Central memory CD8-positive, alpha-beta T cell (primary cell): ENCODE measurements around the gene TUBAL3.
"Not testable (repeated sequence)": the region's sequence is repeated elsewhere in the genome, so short reads cannot be mapped to it uniquely, and the experiment has no call there.

Experiments
- ATAC-seq: fragments of 150-1000 bp; cut with Tn5 transposase; replicated peaks from 2 replicates; pipeline ENCODE4 v1.10.0; 2022; ENCODE audit warnings: mild to moderate bottlenecking, moderate FRiP score, moderate number of reproducible peaks; ENCODE audit not compliant: poor library complexity, severe bottlenecking; ENCODE audit errors: extremely low read depth
- DNase-seq, 2 donors: peaks; one replicate each; pipeline ENCODE4 v3.0.0; 2021; ENCODE audit warnings: low spot score in 2 of 2
- H3K27ac Mint-ChIP-seq: one replicate; pipeline ENCODE4 v1.8.0; 2022; ENCODE audit warnings: low read depth, mild to moderate bottlenecking, moderate library complexity, mixed read lengths
- H3K27me3 Mint-ChIP-seq: one replicate; pipeline ENCODE4 v1.8.0; 2022; ENCODE audit warnings: mixed read lengths
- H3K36me3 Mint-ChIP-seq: one replicate; pipeline ENCODE4 v1.8.0; 2022; ENCODE audit warnings: mild to moderate bottlenecking, moderate library complexity, mixed read lengths; ENCODE audit not compliant: insufficient read depth
- H3K4me1 Mint-ChIP-seq: one replicate; pipeline ENCODE4 v1.8.0; 2022; ENCODE audit warnings: mixed read lengths
- H3K4me3 Mint-ChIP-seq: one replicate; pipeline ENCODE4 v1.8.0; 2022; ENCODE audit warnings: mild to moderate bottlenecking, moderate library complexity, mixed read lengths
- H3K9me3 Mint-ChIP-seq: one replicate; pipeline ENCODE4 v1.8.0; 2022; ENCODE audit warnings: mixed read lengths

Gene TUBAL3

GRCh38 chr10:5413012-5413938 is 8.6 kb upstream of the TUBAL3 start:
- H3K4me3 Mint-ChIP-seq, result no peak overlapping the region
- peaks cover 27% of the 10 kb centered on the region for H3K27me3 Mint-ChIP-seq
- DNase-seq (no peak), ATAC-seq (no peak)
- no peak overlapping the region for H3K27ac Mint-ChIP-seq
- no peaks in the 10 kb centered on the region for H3K4me1 Mint-ChIP-seq
- no peaks in the 10 kb centered on the region for H3K36me3 Mint-ChIP-seq
- H3K9me3 Mint-ChIP-seq, result peaks cover 2% of the 10 kb centered on the region

GRCh38 chr10:5412277-5412941 is 7.8 kb upstream of the TUBAL3 start, which contains the start of gene NET1:
Gene NET1, plus strand, starts transcription at chr10:5412557. Its CDS starts 136 bp downstream, at chr10:5412693.
- H3K27me3 Mint-ChIP-seq, result peaks cover 35% of the 10 kb centered on the region
- H3K9me3 Mint-ChIP-seq, result no peaks in the 10 kb centered on the region
- ATAC-seq (peak; percentile 63), DNase-seq (peak; percentile 33 to 45)
- H3K27ac Mint-ChIP-seq, result no peak within 1 kb of the TSS
- no peaks in the 10 kb centered on the region for H3K4me1 Mint-ChIP-seq
- H3K36me3 Mint-ChIP-seq, result peaks cover 1% of the 10 kb centered on the region
- H3K4me3 Mint-ChIP-seq, result no peak within 1 kb of the TSS

GRCh38 chr10:5411941-5412276 is 7.3 kb upstream of the TUBAL3 start:
- ATAC-seq (no peak), DNase-seq (no peak)
- H3K4me3 Mint-ChIP-seq, result no peak overlapping the region
- peaks cover 35% of the 10 kb centered on the region for H3K27me3 Mint-ChIP-seq
- no peaks in the 10 kb centered on the region for H3K9me3 Mint-ChIP-seq
- no peaks in the 10 kb centered on the region for H3K4me1 Mint-ChIP-seq
- peaks cover 1% of the 10 kb centered on the region for H3K36me3 Mint-ChIP-seq
- no peak overlapping the region for H3K27ac Mint-ChIP-seq

- not testable (repeated sequence) for H3K36me3 Mint-ChIP-seq, H3K4me3 Mint-ChIP-seq, H3K27ac Mint-ChIP-seq, H3K9me3 Mint-ChIP-seq, DNase-seq, H3K4me1 Mint-ChIP-seq, ATAC-seq
- H3K27me3 Mint-ChIP-seq, result peaks cover 35% of the 10 kb centered on the region
Measured at GRCh38 chr10:5410787-5411186, 6.2 kb upstream of the TUBAL3 start.

- DNase-seq (no peak), ATAC-seq (no peak)
- Mint-ChIP-seq H3K4me3 (no peak overlapping the region), H3K36me3 (peaks cover 1% of the 10 kb centered on the region), H3K9me3 (no peaks in the 10 kb centered on the region), H3K4me1 (no peaks in the 10 kb centered on the region), H3K27ac (no peak overlapping the region), H3K27me3 (peaks cover 35% of the 10 kb centered on the region)
Measured at GRCh38 chr10:5406918-5407317, 2.3 kb upstream of the TUBAL3 start.

GRCh38 chr10:5402798-5403197 is 1.8 kb downstream of the TUBAL3 start:
- Mint-ChIP-seq H3K9me3 (no peaks in the 10 kb centered on the region), H3K4me3 (no peak overlapping the region), H3K4me1 (no peaks in the 10 kb centered on the region), H3K36me3 (peaks cover 1% of the 10 kb centered on the region), H3K27me3 (peaks cover 29% of the 10 kb centered on the region), H3K27ac (no peak overlapping the region)
- no peak for DNase-seq
- ATAC-seq, result no peak

- Mint-ChIP-seq H3K27ac (no peak overlapping the region), H3K27me3 (peaks cover 40% of the 10 kb centered on the region), H3K4me3 (no peak overlapping the region), H3K36me3 (peaks cover 1% of the 10 kb centered on the region), H3K4me1 (no peaks in the 10 kb centered on the region), H3K9me3 (no peaks in the 10 kb centered on the region)
- ATAC-seq, result no peak
- DNase-seq, result no peak
Measured at GRCh38 chr10:5400468-5401240, 4.0 kb downstream of the TUBAL3 start.

- peaks cover 1% of the 10 kb centered on the region for H3K36me3 Mint-ChIP-seq
- H3K4me3 Mint-ChIP-seq, result no peak overlapping the region
- no peaks in the 10 kb centered on the region for H3K4me1 Mint-ChIP-seq
- DNase-seq, result no peak
- H3K27ac Mint-ChIP-seq, result no peak overlapping the region
- H3K9me3 Mint-ChIP-seq, result no peaks in the 10 kb centered on the region
- H3K27me3 Mint-ChIP-seq, result peaks cover 53% of the 10 kb centered on the region
- ATAC-seq, result no peak
Measured at GRCh38 chr10:5399332-5399731, 5.3 kb downstream of the TUBAL3 start.

GRCh38 chr10:5396556-5397300 is 7.9 kb downstream of the TUBAL3 start:
- no peak for ATAC-seq
- H3K27me3 Mint-ChIP-seq, result peaks cover 73% of the 10 kb centered on the region

GRCh38 chr10:5395168-5395567 is 9.5 kb downstream of the TUBAL3 start:
- no peaks in the 10 kb centered on the region for H3K4me1 Mint-ChIP-seq
- no peak overlapping the region for H3K4me3 Mint-ChIP-seq
- H3K36me3 Mint-ChIP-seq, result peaks cover 1% of the 10 kb centered on the region
- peaks cover 73% of the 10 kb centered on the region for H3K27me3 Mint-ChIP-seq
- ATAC-seq (no peak), DNase-seq (no peak)
- no peak overlapping the region for H3K27ac Mint-ChIP-seq
- peaks cover 6% of the 10 kb centered on the region for H3K9me3 Mint-ChIP-seq

More at GRCh38 chr10:5396556-5397300, 7.9 kb downstream of the TUBAL3 start:
- H3K27ac Mint-ChIP-seq, result no peak overlapping the region
- H3K9me3 Mint-ChIP-seq, result no peaks in the 10 kb centered on the region
- H3K36me3 Mint-ChIP-seq, result peaks cover 1% of the 10 kb centered on the region
- H3K4me1 Mint-ChIP-seq, result no peaks in the 10 kb centered on the region
- no peak overlapping the region for H3K4me3 Mint-ChIP-seq
- DNase-seq, result no peak

GRCh38 chr10:5393529-5393928 is 11.1 kb downstream of the TUBAL3 start:
- no peak overlapping the region for H3K4me3 Mint-ChIP-seq
- peaks cover 58% of the 10 kb centered on the region for H3K27me3 Mint-ChIP-seq
- no peak for ATAC-seq
- H3K4me1 Mint-ChIP-seq, result no peaks in the 10 kb centered on the region
- peaks cover 1% of the 10 kb centered on the region for H3K36me3 Mint-ChIP-seq
- H3K27ac Mint-ChIP-seq, result no peak overlapping the region
- H3K9me3 Mint-ChIP-seq, result peaks cover 13% of the 10 kb centered on the region
- no peak for DNase-seq

- Mint-ChIP-seq H3K4me1 (no peaks in the 10 kb centered on the region), H3K4me3 (no peak overlapping the region), H3K9me3 (peaks cover 18% of the 10 kb centered on the region), H3K27me3 (peaks cover 52% of the 10 kb centered on the region), H3K27ac (no peak overlapping the region), H3K36me3 (no peaks in the 10 kb centered on the region)
- DNase-seq (no peak), ATAC-seq (no peak)
Measured at GRCh38 chr10:5391790-5392189, 12.8 kb downstream of the TUBAL3 start.
